ENCODE measurements around the gene SEC22C.
A peak's percentile ranks its signal among the peaks of the same experiment; 100 is the strongest.
"Not testable (repeated sequence)": the region's sequence is repeated elsewhere in the genome, so short reads cannot be mapped to it uniquely, and the experiment has no call there.

SEC22C gene

GRCh38 chr3:42579346-42579745 lies 2.4 kb downstream of the SEC22C start:
- not testable (repeated sequence) for DNase-seq

- no peak for DNase-seq
Observed at GRCh38 chr3:42578054-42578453, 3.7 kb downstream of the SEC22C start.

GRCh38 chr3:42575137-42575741 lies 6.5 kb downstream of the SEC22C start:
- DNase-seq = no peak

- DNase-seq = peak; percentile 35
Observed at GRCh38 chr3:42572278-42572677, 9.5 kb downstream of the SEC22C start.

GRCh38 chr3:42569593-42570142 lies 12.1 kb downstream of the SEC22C start:
- DNase-seq = no peak

- DNase-seq = no peak
Observed at GRCh38 chr3:42562047-42562907, 19.5 kb downstream of the SEC22C start.

- DNase-seq = peak; percentile 59
Observed at GRCh38 chr3:42557854-42558253, 23.9 kb downstream of the SEC22C start.

- DNase-seq = not testable (repeated sequence)
Observed at GRCh38 chr3:42556817-42557216, 24.9 kb downstream of the SEC22C start.

GRCh38 chr3:42556089-42556632 lies 25.6 kb downstream of the SEC22C start:
- DNase-seq = peak; percentile 83

- no peak for DNase-seq
Observed at GRCh38 chr3:42552830-42553229, 28.9 kb downstream of the SEC22C start.

- no peak for DNase-seq
Observed at GRCh38 chr3:42550250-42550649, 31.5 kb downstream of the SEC22C start.

GRCh38 chr3:42549131-42549530 lies 32.6 kb downstream of the SEC22C start:
- no peak for DNase-seq

GRCh38 chr3:42547401-42547945 lies 34.3 kb downstream of the SEC22C start:
- peak; percentile 61 for DNase-seq

- no peak for DNase-seq
Observed at GRCh38 chr3:42546691-42547213, 35.0 kb downstream of the SEC22C start.

- no peak for DNase-seq
Observed at GRCh38 chr3:42545284-42545900, 36.4 kb downstream of the SEC22C start.

- no peak for DNase-seq
Observed at GRCh38 chr3:42544492-42545283, 37.1 kb downstream of the SEC22C start.

- no peak for DNase-seq
Observed at GRCh38 chr3:42541079-42541478, 40.7 kb downstream of the SEC22C start.

GRCh38 chr3:42539871-42540714 lies 41.7 kb downstream of the SEC22C start:
- DNase-seq = peak; percentile 65

- DNase-seq = no peak
Observed at GRCh38 chr3:42537350-42537749, 44.4 kb downstream of the SEC22C start.

GRCh38 chr3:42535981-42536784 lies 45.6 kb downstream of the SEC22C start:
- DNase-seq = peak; percentile 51

Measured in CD4-positive, alpha-beta T cell treated with Interleukin-4 for 4 hours (primary cell).